Parathyroid adenoma (tissue), 2 donors: ENCODE measurements around the gene PDZK1.

Experiments
- H2AFZ ChIP-seq: fragments of 300-600 bp; sonication (generic); one replicate; pipeline ENCODE4 v1.7.0; 2017; ENCODE audit warnings: antibody characterized with exemption, mild to moderate bottlenecking
- H3K27ac ChIP-seq: fragments of 300-600 bp; sonication (generic); one replicate; pipeline ENCODE4 v1.7.0; 2017
- H3K27me3 ChIP-seq: fragments of 300-600 bp; sonication (generic); one replicate; pipeline ENCODE4 v1.7.0; 2017; ENCODE audit warnings: low read length; ENCODE audit not compliant: control insufficient read depth, insufficient read depth
- H3K36me3 ChIP-seq: fragments of 300-600 bp; sonication (generic); one replicate; pipeline ENCODE4 v1.7.0; 2017; ENCODE audit warnings: low read length; ENCODE audit not compliant: control insufficient read depth, insufficient read depth
- H3K4me1 ChIP-seq: fragments of 300-600 bp; sonication (generic); one replicate; pipeline ENCODE4 v1.7.0; 2017; ENCODE audit warnings: control low read depth
- H3K4me2 ChIP-seq: fragments of 300-600 bp; sonication (generic); one replicate; pipeline ENCODE4 v1.7.0; 2017; ENCODE audit warnings: low read length
- H3K4me3 ChIP-seq: fragments of 300-600 bp; sonication (generic); one replicate; pipeline ENCODE4 v1.7.0; 2017; ENCODE audit warnings: low read depth, low read length
- H3K79me2 ChIP-seq: fragments of 300-600 bp; sonication (generic); one replicate; pipeline ENCODE4 v1.7.0; 2017; ENCODE audit warnings: control low read depth
- H3K9ac ChIP-seq: fragments of 300-600 bp; sonication (generic); one replicate; pipeline ENCODE4 v1.7.0; 2017; ENCODE audit warnings: mild to moderate bottlenecking
- H3K9me3 ChIP-seq: fragments of 300-600 bp; sonication (generic); one replicate; pipeline ENCODE4 v1.7.0; 2017; ENCODE audit warnings: low read length; ENCODE audit not compliant: control insufficient read depth
- CTCF ChIP-seq: fragments of 300-600 bp; sonication (generic); IDR thresholded peaks from one replicate; pipeline ENCODE4 v1.7.0; 2017; ENCODE audit warnings: antibody characterized with exemption, mild to moderate bottlenecking
- donor health status: primary hyperparathyroidism.

The PDZK1 gene

GRCh38 chr1:145740269-145740668 is 33.1 kb upstream of the PDZK1 start:
- H3K27me3 ChIP-seq: no peaks in the 10 kb centered on the region
- no peak overlapping the region for H3K4me2 ChIP-seq
- no peaks in the 10 kb centered on the region for H3K79me2 ChIP-seq
- no peak overlapping the region for H3K4me3 ChIP-seq
- no peaks in the 10 kb centered on the region for H3K9me3 ChIP-seq
- H3K9ac ChIP-seq: no peak overlapping the region
- H3K4me1 ChIP-seq: no peaks in the 10 kb centered on the region
- no peak overlapping the region for H2AFZ ChIP-seq
- no peak overlapping the region for H3K27ac ChIP-seq
- no peak for TF ChIP-seq CTCF
- no peaks in the 10 kb centered on the region for H3K36me3 ChIP-seq

- Histone ChIP-seq H3K4me1 (no peaks in the 10 kb centered on the region), H3K9ac (no peak overlapping the region), H3K9me3 (no peaks in the 10 kb centered on the region), H3K79me2 (no peaks in the 10 kb centered on the region), H3K36me3 (no peaks in the 10 kb centered on the region), H3K4me3 (no peak overlapping the region), H3K4me2 (no peak overlapping the region), H3K27me3 (no peaks in the 10 kb centered on the region), H2AFZ (no peak overlapping the region), H3K27ac (no peak overlapping the region)
- no peak for TF ChIP-seq CTCF
Observed at GRCh38 chr1:145736191-145736590, 29.0 kb upstream of the PDZK1 start.

GRCh38 chr1:145730900-145731299 is 23.7 kb upstream of the PDZK1 start:
- no peaks in the 10 kb centered on the region for H3K36me3 ChIP-seq
- H3K9ac ChIP-seq: no peak overlapping the region
- TF ChIP-seq CTCF: no peak
- no peaks in the 10 kb centered on the region for H3K79me2 ChIP-seq
- H3K9me3 ChIP-seq: no peaks in the 10 kb centered on the region
- no peak overlapping the region for H3K27ac ChIP-seq
- H2AFZ ChIP-seq: no peak overlapping the region
- no peak overlapping the region for H3K4me2 ChIP-seq
- no peak overlapping the region for H3K4me3 ChIP-seq
- no peaks in the 10 kb centered on the region for H3K4me1 ChIP-seq
- no peaks in the 10 kb centered on the region for H3K27me3 ChIP-seq

GRCh38 chr1:145730467-145730866 is 23.3 kb upstream of the PDZK1 start:
- TF ChIP-seq CTCF: no peak

GRCh38 chr1:145729666-145730436 is 22.7 kb upstream of the PDZK1 start:
- Histone ChIP-seq H3K27ac (no peak overlapping the region), H3K4me3 (no peak overlapping the region), H2AFZ (no peak overlapping the region), H3K27me3 (no peaks in the 10 kb centered on the region), H3K9me3 (no peaks in the 10 kb centered on the region), H3K36me3 (no peaks in the 10 kb centered on the region), H3K4me1 (no peaks in the 10 kb centered on the region), H3K79me2 (no peaks in the 10 kb centered on the region), H3K9ac (no peak overlapping the region), H3K4me2 (no peak overlapping the region)
- no peak for TF ChIP-seq CTCF

More at GRCh38 chr1:145730467-145730866, 23.3 kb upstream of the PDZK1 start:
- Histone ChIP-seq H3K4me1 (no peaks in the 10 kb centered on the region), H3K27ac (no peak overlapping the region), H2AFZ (no peak overlapping the region), H3K79me2 (no peaks in the 10 kb centered on the region), H3K9me3 (no peaks in the 10 kb centered on the region), H3K27me3 (no peaks in the 10 kb centered on the region), H3K9ac (no peak overlapping the region), H3K4me3 (no peak overlapping the region), H3K36me3 (no peaks in the 10 kb centered on the region), H3K4me2 (no peak overlapping the region)
